Measurements from ENCODE around the gene ZKSCAN1. TPM values are rescaled to one million over a fixed set of nuclear protein-coding genes. Genes with fewer than 3 reads are reported as not detected.
A peak's percentile ranks its signal among the peaks of the same experiment; 100 is the strongest.
"Not testable (repeated sequence)": the region's sequence is repeated elsewhere in the genome, so short reads cannot be mapped to it uniquely, and the experiment has no call there.

The ZKSCAN1 gene
- total RNA-seq, 1 experiment from 2014 or later: 70.3 TPM

DNA sequence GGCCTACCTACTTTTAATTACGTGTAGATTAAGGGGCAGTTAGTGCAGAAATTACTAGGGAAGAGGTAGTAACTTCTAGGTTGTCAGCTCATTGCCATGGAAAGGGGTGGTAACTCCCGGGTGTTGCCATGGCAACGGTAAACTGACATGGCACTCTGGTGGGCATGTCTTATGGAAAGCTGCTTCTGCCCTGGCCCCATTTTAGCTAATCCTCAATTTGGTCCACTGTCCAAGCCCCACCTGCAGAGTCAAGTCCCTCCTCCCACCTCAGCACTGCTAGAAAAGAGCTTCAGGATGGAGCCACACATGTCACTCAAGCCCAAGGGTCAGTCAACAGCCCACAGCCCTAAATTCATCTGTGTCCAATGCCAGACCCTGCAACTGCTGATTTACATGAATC, 7.5 kb upstream of the ZKSCAN1 start:
- ChIA-PET CTCF (interaction anchor here (1.3 kb wide), 1 partner anchor 14 kb away, joined by 4 read pairs; no protein-coding TSS in a partner anchor), POLR2A (ENCODE audit: unreplicated experiment) (no interaction called here)
- Histone ChIP-seq H3K4me3 (no peak overlapping the region), H3K4me1 (replicated peaks; ENCODE audit: insufficient read depth) (peaks cover 7% of the 10 kb centered on the region; the same call in 1 of the 2 replicates), H3K79me2 (ENCODE audit: low read depth) (no peaks in the 10 kb centered on the region), H3F3A (ENCODE audit: insufficient read depth, low read depth) (peaks cover 2% of the 10 kb centered on the region; the same call in 1 of the 2 replicates), H3K9me2 (ENCODE audit: insufficient read depth) (no peaks in the 10 kb centered on the region), H3K9me3 (ENCODE audit: insufficient read depth, low read depth) (no peaks in the 10 kb centered on the region), H3K4me2 (no peak overlapping the region), H3K36me3 (ENCODE audit: low read depth) (no peaks in the 10 kb centered on the region), H4K20me1 (ENCODE audit: insufficient read depth) (no peaks in the 10 kb centered on the region), H2AFZ (no peak overlapping the region), H3K27ac (no peak overlapping the region), H3K27me3 (ENCODE audit: insufficient read depth, low read depth) (no peaks in the 10 kb centered on the region; the same call in none of the 2 replicates)
- TF ChIP-seq, protein P1, sequence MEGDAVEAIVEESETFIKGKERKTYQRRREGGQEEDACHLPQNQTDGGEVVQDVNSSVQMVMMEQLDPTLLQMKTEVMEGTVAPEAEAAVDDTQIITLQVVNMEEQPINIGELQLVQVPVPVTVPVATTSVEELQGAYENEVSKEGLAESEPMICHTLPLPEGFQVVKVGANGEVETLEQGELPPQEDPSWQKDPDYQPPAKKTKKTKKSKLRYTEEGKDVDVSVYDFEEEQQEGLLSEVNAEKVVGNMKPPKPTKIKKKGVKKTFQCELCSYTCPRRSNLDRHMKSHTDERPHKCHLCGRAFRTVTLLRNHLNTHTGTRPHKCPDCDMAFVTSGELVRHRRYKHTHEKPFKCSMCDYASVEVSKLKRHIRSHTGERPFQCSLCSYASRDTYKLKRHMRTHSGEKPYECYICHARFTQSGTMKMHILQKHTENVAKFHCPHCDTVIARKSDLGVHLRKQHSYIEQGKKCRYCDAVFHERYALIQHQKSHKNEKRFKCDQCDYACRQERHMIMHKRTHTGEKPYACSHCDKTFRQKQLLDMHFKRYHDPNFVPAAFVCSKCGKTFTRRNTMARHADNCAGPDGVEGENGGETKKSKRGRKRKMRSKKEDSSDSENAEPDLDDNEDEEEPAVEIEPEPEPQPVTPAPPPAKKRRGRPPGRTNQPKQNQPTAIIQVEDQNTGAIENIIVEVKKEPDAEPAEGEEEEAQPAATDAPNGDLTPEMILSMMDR (conservative IDR thresholded peaks at IDR 0.05): no peak
- no peak for TF ChIP-seq EZH2 (IDR thresholded peaks at IDR 0.05; ENCODE audit: low read depth)
- no peak for DNase-seq
- intact Hi-C loops (cut with micrococcal nuclease; ENCODE audit: unreplicated experiment): no loop called here
- BruUV-seq (replicated peaks): no TSS peak

DNA sequence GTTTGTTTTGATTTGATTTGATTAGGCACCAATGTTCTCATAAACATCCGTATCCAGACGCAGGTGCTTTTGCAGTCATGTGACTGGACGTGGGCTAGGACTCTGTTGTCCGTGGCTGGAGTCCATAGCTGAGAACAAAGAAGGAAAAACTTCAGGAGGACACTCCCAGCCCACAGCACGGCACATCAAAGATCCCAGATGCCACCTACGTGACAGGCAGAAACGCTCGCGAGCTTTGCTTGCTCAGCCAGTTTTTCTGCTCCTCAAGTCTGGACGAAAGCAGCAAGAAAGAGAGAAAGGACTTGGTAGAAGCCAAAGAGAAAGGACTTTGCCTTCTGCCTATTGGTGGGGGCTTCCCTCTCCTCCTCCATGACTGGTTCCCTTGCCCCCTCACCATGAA, 6.9 kb upstream of the ZKSCAN1 start:
- Histone ChIP-seq H3K4me3 (no peak overlapping the region; the same call in 1 of the 2 replicates), H3K4me1 (replicated peaks; ENCODE audit: insufficient read depth) (peaks cover 7% of the 10 kb centered on the region; the same call in 1 of the 2 replicates), H3K36me3 (ENCODE audit: low read depth) (no peaks in the 10 kb centered on the region), H3K79me2 (ENCODE audit: low read depth) (no peaks in the 10 kb centered on the region), H3K9me3 (ENCODE audit: insufficient read depth, low read depth) (no peaks in the 10 kb centered on the region), H2AFZ (peak overlapping the region; percentile 79), H3K9me2 (ENCODE audit: insufficient read depth) (no peaks in the 10 kb centered on the region), H3F3A (ENCODE audit: insufficient read depth, low read depth) (peaks cover 6% of the 10 kb centered on the region; the same call in 1 of the 2 replicates), H3K4me2 (peak overlapping the region; percentile 68), H4K20me1 (ENCODE audit: insufficient read depth) (no peaks in the 10 kb centered on the region; the same call in 1 of the 2 replicates), H3K27me3 (ENCODE audit: insufficient read depth, low read depth) (no peaks in the 10 kb centered on the region; the same call in none of the 2 replicates), H3K27ac (no peak overlapping the region)
- ChIA-PET CTCF (interaction anchor here (1.3 kb wide), 1 partner anchor 14 kb away, joined by 4 read pairs; no protein-coding TSS in a partner anchor), POLR2A (ENCODE audit: unreplicated experiment) (interaction anchor here (0.5 kb wide), 1 partner anchor 399 kb away, joined by 3 read pairs; no protein-coding TSS in a partner anchor)
- no TSS peak for BruUV-seq (replicated peaks)
- intact Hi-C loops (cut with micrococcal nuclease; ENCODE audit: unreplicated experiment): no loop called here
- TF ChIP-seq EZH2 (IDR thresholded peaks at IDR 0.05; ENCODE audit: low read depth): no peak
- TF ChIP-seq, protein P1 (conservative IDR thresholded peaks at IDR 0.05): no peak
- DNase-seq: peak; percentile 42 to 53

DNA sequence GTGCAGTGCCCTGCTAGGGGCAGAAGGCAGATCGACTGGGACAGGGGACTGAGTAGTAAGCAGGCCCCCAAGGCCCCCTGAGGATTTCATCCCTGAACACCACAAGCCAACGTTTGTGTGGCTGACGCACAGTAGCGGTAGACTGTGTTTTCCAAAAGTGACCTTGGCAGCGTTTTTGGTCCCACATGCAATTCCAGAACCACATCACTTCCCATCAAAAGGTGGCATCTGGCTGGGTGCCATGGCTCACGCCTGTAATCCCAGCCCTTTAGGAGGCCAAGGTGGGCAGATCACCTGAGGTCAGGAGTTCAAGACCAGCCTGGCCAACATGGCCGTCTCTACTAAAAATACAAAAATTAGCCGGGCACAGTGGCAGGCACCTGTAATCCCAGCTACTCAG, 5.4 kb upstream of the ZKSCAN1 start:
- H3K4me2 ChIP-seq; H3K27ac ChIP-seq; H3K9me2 ChIP-seq (ENCODE audit: insufficient read depth); H3K36me3 ChIP-seq (ENCODE audit: low read depth); H3F3A ChIP-seq (ENCODE audit: insufficient read depth, low read depth); CTCF ChIA-PET; H3K9me3 ChIP-seq (ENCODE audit: insufficient read depth, low read depth); DNase-seq; intact Hi-C loops (cut with micrococcal nuclease; ENCODE audit: unreplicated experiment); H3K27me3 ChIP-seq (ENCODE audit: insufficient read depth, low read depth); H2AFZ ChIP-seq; POLR2A ChIA-PET (ENCODE audit: unreplicated experiment); BruUV-seq (replicated peaks); H3K4me1 ChIP-seq (replicated peaks; ENCODE audit: insufficient read depth); H4K20me1 ChIP-seq (ENCODE audit: insufficient read depth); H3K4me3 ChIP-seq; H3K79me2 ChIP-seq (ENCODE audit: low read depth): not testable (repeated sequence)

DNA sequence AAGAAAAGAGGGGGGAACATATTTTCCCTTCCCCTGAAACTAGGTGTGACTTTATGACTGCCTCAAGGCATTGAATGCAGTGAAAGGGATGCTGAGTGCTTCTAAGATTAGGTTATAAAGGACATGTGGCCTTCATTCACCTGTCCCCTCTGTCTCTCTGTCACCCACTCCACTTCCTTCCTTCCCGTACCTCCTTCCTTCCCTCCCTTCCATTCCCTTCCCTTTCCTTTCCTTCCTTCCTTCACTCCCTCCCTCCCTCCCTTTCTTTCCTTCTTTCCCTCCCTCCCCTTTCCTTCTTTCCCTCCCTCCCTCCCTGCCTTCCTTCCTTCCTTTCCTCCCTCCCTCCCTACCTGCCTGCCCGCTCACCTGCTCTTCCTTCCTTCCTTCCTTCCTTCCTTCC, 4.5 kb upstream of the ZKSCAN1 start:
- no TSS peak for BruUV-seq (replicated peaks)
- DNase-seq: no peak
- Histone ChIP-seq H2AFZ (no peak overlapping the region), H3K4me3 (no peak overlapping the region), H3K79me2 (ENCODE audit: low read depth) (peaks cover 5% of the 10 kb centered on the region), H3K9me3 (ENCODE audit: insufficient read depth, low read depth) (no peaks in the 10 kb centered on the region), H3K27me3 (ENCODE audit: insufficient read depth, low read depth) (no peaks in the 10 kb centered on the region), H3K4me2 (no peak overlapping the region), H3K36me3 (ENCODE audit: low read depth) (no peaks in the 10 kb centered on the region), H3F3A (ENCODE audit: insufficient read depth, low read depth) (peaks cover 9% of the 10 kb centered on the region; the same call in 1 of the 2 replicates), H3K4me1 (replicated peaks; ENCODE audit: insufficient read depth) (peaks cover 7% of the 10 kb centered on the region; the same call in 1 of the 2 replicates), H3K27ac (no peak overlapping the region), H4K20me1 (ENCODE audit: insufficient read depth) (no peaks in the 10 kb centered on the region; the same call in 1 of the 2 replicates), H3K9me2 (ENCODE audit: insufficient read depth) (no peaks in the 10 kb centered on the region)
- no peak for TF ChIP-seq EZH2 (IDR thresholded peaks at IDR 0.05; ENCODE audit: low read depth)
- TF ChIP-seq, protein P1 (conservative IDR thresholded peaks at IDR 0.05): no peak
- ChIA-PET CTCF (no interaction called here), POLR2A (ENCODE audit: unreplicated experiment) (no interaction called here)
- intact Hi-C loops (cut with micrococcal nuclease; ENCODE audit: unreplicated experiment): no loop called here

All from PC-9 (cell line).